Naive thymus-derived CD8-positive, alpha-beta T cell (primary cell): Measurements from ENCODE around the gene FGD4. TPM values are rescaled to one million over a fixed set of nuclear protein-coding genes. Genes with fewer than 3 reads are reported as not detected.

Experiments used
- ATAC-seq, 2 donors: fragments of 150-1000 bp; cut with Tn5 transposase in 1 of 2; sonication (Bioruptor Pico), chemical (Tn5 transposase) in 1 of 2; 1 replicate in 1 of 2; 2 replicates in 1 of 2; pipeline ENCODE4 v1.10.0; 2021; ENCODE audit warnings: mild to moderate bottlenecking in 2 of 2, moderate library complexity in 2 of 2
- POLR2A ChIA-PET: fragments of 350-600 bp; sonication (Branson Sonifier 250); formaldehyde crosslinking; loops from one replicate; lab custom pipeline; 2021; ENCODE audit warnings: antibody characterized with exemption; lab: Charles Lee
- DNase-seq, 10 donors: peaks; one replicate each; pipeline versions ENCODE4 v3.0.0 to v3.0.0-alpha.2; 2020 to 2022
- H3K27ac Mint-ChIP-seq, 10 donors: one replicate each; pipeline ENCODE4 v1.8.0; 2020 to 2022; ENCODE audit warnings: mild to moderate bottlenecking in 10 of 10, mixed read lengths in 10 of 10, moderate library complexity in 4 of 10, inconsistent platforms in 1 of 10
- H3K27me3 Mint-ChIP-seq, 5 donors: one replicate each; pipeline ENCODE4 v1.8.0; 2021 to 2022; ENCODE audit warnings: mixed read lengths in 5 of 5
- H3K36me3 Mint-ChIP-seq, 3 donors: one replicate each; pipeline ENCODE4 v1.8.0; 2020 to 2022; ENCODE audit warnings: mixed read lengths in 3 of 3, mild to moderate bottlenecking in 2 of 3, inconsistent platforms in 1 of 3
- H3K4me1 Mint-ChIP-seq, 4 donors: one replicate each; pipeline ENCODE4 v1.8.0; 2021 to 2022; ENCODE audit warnings: mixed read lengths in 4 of 4
- H3K4me3 Mint-ChIP-seq, 10 donors: one replicate each; pipeline ENCODE4 v1.8.0; 2020 to 2022; ENCODE audit warnings: mild to moderate bottlenecking in 10 of 10, mixed read lengths in 10 of 10, moderate library complexity in 6 of 10, inconsistent platforms in 1 of 10
- H3K9me3 Mint-ChIP-seq, 9 donors: one replicate each; pipeline ENCODE4 v1.8.0; 2020 to 2022; ENCODE audit warnings: mixed read lengths in 9 of 9, mild to moderate bottlenecking in 3 of 9, inconsistent platforms in 1 of 9, moderate library complexity in 1 of 9
- polyA plus RNA-seq, 3 donors: library from polyadenylated mRNA; unstranded; fragments of 300-500 nt; fragmentation: Illumina TruSeq; gene quantifications; one replicate each; pipeline ENCODE4 v1.2.3, GENCODE V29; 2021
- total RNA-seq, 8 experiments: library from RNA in 2 of 8; stranded (reverse) in 2 of 8; gene quantifications; one replicate each; pipeline ENCODE4 v1.2.3 and lab custom pipeline; 2021 to 2026

Gene FGD4
- total and polyA plus RNA-seq, 5 experiments from 2014 or later, result 0.05 to 0.69 (median 0.39) TPM; not detected in 1

- POLR2A ChIA-PET, result interaction anchor here (0.6 kb wide), 1 partner anchor 300 kb away, joined by 3 read pairs; no protein-coding TSS in a partner anchor
- Mint-ChIP-seq H3K36me3 (no peaks in the 10 kb centered on the region), H3K4me3 (no peak overlapping the region), H3K9me3 (no peaks in the 10 kb centered on the region), H3K27me3 (peaks cover 0 to 5% (median 2%) of the 10 kb centered on the region in 5 donors), H3K27ac (peak overlapping the region in 1 of 10 donors; percentile 39), H3K4me1 (peaks cover 0 to 2% (median 0%) of the 10 kb centered on the region in 4 donors)
- DNase-seq, result no peak
- ATAC-seq, result no peak
These were observed 47.2 kb downstream of the FGD4 start for GRCh38 chr12:32446316-32447119.

GRCh38 chr12:32448586-32448985 is 49.2 kb downstream of the FGD4 start:
- H3K4me1 Mint-ChIP-seq, result peaks cover 0 to 2% (median 0%) of the 10 kb centered on the region in 4 donors
- H3K9me3 Mint-ChIP-seq, result no peaks in the 10 kb centered on the region
- no peak overlapping the region for H3K27ac Mint-ChIP-seq

DNA sequence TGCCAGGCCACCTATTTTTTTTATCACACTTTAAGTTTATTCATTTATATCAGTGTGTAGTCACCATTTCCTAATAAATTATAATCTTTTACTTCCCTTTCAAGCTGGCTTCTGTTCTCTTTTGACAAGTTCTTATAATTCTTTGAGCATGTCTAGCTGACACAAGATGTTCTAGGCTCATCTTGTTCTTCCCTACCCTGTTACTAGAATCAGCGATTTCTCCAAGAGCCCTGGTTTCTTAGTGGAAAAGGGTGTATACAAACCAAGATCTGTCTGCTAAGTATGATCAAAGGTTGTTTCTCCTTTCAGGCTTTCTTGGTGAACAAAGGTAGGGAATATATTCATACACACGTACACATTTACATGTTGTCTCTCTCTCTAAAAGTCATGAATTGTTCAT is 51.0 kb downstream of the FGD4 start:
- no peak for ATAC-seq

More at GRCh38 chr12:32448586-32448985, 49.2 kb downstream of the FGD4 start:
- peaks cover 0 to 5% (median 2%) of the 10 kb centered on the region in 5 donors for H3K27me3 Mint-ChIP-seq
- ATAC-seq (no peak), DNase-seq (no peak)
- no peak overlapping the region for H3K4me3 Mint-ChIP-seq
- no peaks in the 10 kb centered on the region for H3K36me3 Mint-ChIP-seq
- POLR2A ChIA-PET, result no interaction called here

DNA sequence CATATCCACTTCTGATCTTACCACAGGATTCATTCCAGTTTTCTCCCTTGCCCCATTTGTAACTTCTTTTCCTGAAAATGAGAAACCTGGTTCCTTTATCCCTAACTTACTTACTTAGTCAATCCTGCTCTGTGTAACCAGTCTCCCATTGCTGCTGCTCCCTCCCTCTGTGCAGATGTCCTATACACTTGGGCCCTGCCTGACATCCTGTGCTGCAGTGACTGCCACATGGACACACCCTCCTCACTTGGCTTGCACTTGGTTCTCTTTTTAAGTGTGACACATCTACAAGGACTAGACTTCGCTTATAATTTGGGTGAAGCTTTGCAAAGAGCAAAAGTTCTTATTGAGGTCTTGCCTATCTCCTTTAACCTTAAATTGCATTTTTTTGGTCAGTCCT is 51.4 kb downstream of the FGD4 start:
- POLR2A ChIA-PET, result no interaction called here
- no peak overlapping the region for H3K27ac Mint-ChIP-seq
- no peaks in the 10 kb centered on the region for H3K36me3 Mint-ChIP-seq
- no peak for DNase-seq
- ATAC-seq, result no peak
- peaks cover 0 to 2% (median 0%) of the 10 kb centered on the region in 4 donors for H3K4me1 Mint-ChIP-seq
- H3K27me3 Mint-ChIP-seq, result peaks cover 0 to 5% (median 2%) of the 10 kb centered on the region in 5 donors
- H3K9me3 Mint-ChIP-seq, result no peaks in the 10 kb centered on the region
- H3K4me3 Mint-ChIP-seq, result no peak overlapping the region

More for the DNA sequence above, 51.0 kb downstream of the FGD4 start:
- peaks cover 0 to 2% (median 0%) of the 10 kb centered on the region in 4 donors for H3K4me1 Mint-ChIP-seq
- POLR2A ChIA-PET, result no interaction called here
- H3K36me3 Mint-ChIP-seq, result no peaks in the 10 kb centered on the region
- H3K9me3 Mint-ChIP-seq, result no peaks in the 10 kb centered on the region
- H3K27ac Mint-ChIP-seq, result peak overlapping the region in 1 of 10 donors; percentile 44
- H3K4me3 Mint-ChIP-seq, result no peak overlapping the region
- no peak for DNase-seq
- peaks cover 0 to 5% (median 2%) of the 10 kb centered on the region in 5 donors for H3K27me3 Mint-ChIP-seq

- H3K4me1 Mint-ChIP-seq, result peaks cover 0 to 9% (median under 1%) of the 10 kb centered on the region in 4 donors
- POLR2A ChIA-PET, result no interaction called here
- no peak for DNase-seq
- H3K36me3 Mint-ChIP-seq, result no peaks in the 10 kb centered on the region
- no peaks in the 10 kb centered on the region for H3K9me3 Mint-ChIP-seq
- no peak overlapping the region for H3K27ac Mint-ChIP-seq
- no peak for ATAC-seq
- H3K4me3 Mint-ChIP-seq, result no peak overlapping the region
- peaks cover 0 to 5% (median 2%) of the 10 kb centered on the region in 5 donors for H3K27me3 Mint-ChIP-seq
These were observed 52.5 kb downstream of the FGD4 start for GRCh38 chr12:32451816-32452215.

GRCh38 chr12:32454075-32454474 is 54.7 kb downstream of the FGD4 start:
- H3K9me3 Mint-ChIP-seq, result no peaks in the 10 kb centered on the region
- H3K27ac Mint-ChIP-seq, result no peak overlapping the region
- H3K4me1 Mint-ChIP-seq, result peaks cover 0 to 8% (median under 1%) of the 10 kb centered on the region in 4 donors
- H3K36me3 Mint-ChIP-seq, result no peaks in the 10 kb centered on the region
- POLR2A ChIA-PET, result no interaction called here
- ATAC-seq (no peak), DNase-seq (no peak)
- no peak overlapping the region for H3K4me3 Mint-ChIP-seq
- peaks cover 0 to 5% (median 0%) of the 10 kb centered on the region in 5 donors for H3K27me3 Mint-ChIP-seq

DNA sequence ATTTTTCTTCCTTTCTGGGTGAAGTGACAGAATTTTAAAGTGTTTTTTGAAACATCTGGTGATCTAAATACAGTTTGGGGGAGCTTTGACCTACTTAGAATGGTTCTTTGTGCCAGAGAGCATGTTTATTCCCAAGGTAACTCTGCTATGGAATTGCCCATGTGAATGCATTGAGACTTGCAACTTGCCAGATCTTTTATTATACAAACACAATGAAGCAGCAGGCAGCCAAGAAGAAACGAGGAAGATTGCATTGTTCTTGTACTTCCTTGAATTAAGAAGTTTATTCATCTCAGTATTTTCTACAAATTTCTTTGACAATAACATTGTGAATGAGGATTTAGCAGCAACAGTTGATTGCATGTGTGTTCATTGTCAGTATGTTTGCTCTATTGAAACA is 55.5 kb downstream of the FGD4 start:
- peaks cover 0 to 8% (median under 1%) of the 10 kb centered on the region in 4 donors for H3K4me1 Mint-ChIP-seq
- H3K36me3 Mint-ChIP-seq, result no peaks in the 10 kb centered on the region
- ATAC-seq (no peak), DNase-seq (no peak)
- POLR2A ChIA-PET, result no interaction called here
- no peak overlapping the region for H3K27ac Mint-ChIP-seq
- H3K4me3 Mint-ChIP-seq, result no peak overlapping the region
- H3K27me3 Mint-ChIP-seq, result peaks cover 0 to 5% (median 0%) of the 10 kb centered on the region in 5 donors
- no peaks in the 10 kb centered on the region for H3K9me3 Mint-ChIP-seq

DNA sequence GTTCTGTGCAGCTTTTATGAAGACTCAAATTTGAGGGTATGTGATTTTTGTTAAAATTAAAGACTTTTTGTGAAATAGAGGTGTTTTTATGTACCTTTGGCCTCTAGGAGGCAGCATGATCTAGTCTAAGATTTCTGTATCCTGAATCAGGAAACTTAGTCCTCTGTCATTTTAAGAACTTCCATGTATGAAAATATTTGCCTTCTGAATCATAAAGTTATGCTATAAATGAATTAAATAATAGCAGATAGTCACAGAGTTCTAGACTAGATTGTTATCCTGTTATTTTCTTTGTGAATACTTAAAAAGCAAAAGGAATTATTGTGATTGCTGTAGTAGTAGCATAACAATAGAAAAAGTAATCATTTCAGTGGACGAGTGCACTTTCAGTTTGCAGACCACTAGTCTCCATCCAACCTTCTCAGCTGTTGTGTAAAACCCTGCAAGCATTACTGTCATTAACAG is 56.3 kb downstream of the FGD4 start:
- H3K4me1 Mint-ChIP-seq, result peaks cover 0 to 8% (median under 1%) of the 10 kb centered on the region in 4 donors
- peak in 1 of 2 donors; percentile 33 for ATAC-seq
- no peaks in the 10 kb centered on the region for H3K9me3 Mint-ChIP-seq
- POLR2A ChIA-PET, result no interaction called here
- H3K27me3 Mint-ChIP-seq, result peaks cover 0 to 3% (median 0%) of the 10 kb centered on the region in 5 donors
- H3K4me3 Mint-ChIP-seq, result peak overlapping the region in 5 of 10 donors; percentile 6 to 50 (median 45)
- H3K36me3 Mint-ChIP-seq, result no peaks in the 10 kb centered on the region
- peak overlapping the region in 5 of 10 donors; percentile 10 to 37 (median 14) for H3K27ac Mint-ChIP-seq
- peak in 6 of 10 donors; percentile 3 to 54 (median 34) for DNase-seq

GRCh38 chr12:32457251-32458025 is 58.1 kb downstream of the FGD4 start:
- no peak overlapping the region for H3K27ac Mint-ChIP-seq
- POLR2A ChIA-PET, result no interaction called here

DNA sequence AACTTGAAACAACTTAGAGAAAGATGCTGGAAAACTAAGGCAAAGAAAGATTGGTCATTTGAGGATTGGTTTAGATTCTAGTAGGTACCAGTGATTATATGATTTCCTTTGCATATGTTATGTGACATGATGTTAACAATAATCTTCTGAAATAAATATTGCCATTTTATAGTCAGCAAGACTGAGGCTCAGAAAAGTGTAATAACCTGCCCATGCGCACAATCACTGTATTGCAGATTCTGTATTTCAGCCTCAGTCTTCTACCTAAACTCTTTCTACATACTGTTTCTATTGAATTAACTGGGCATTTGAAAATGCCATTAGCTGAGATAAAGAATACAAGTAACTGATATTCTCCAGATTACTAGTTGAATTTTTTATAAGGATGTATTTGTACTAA is 61.3 kb downstream of the FGD4 start:
- peaks cover 0 to 8% (median under 1%) of the 10 kb centered on the region in 4 donors for H3K4me1 Mint-ChIP-seq
- DNase-seq (no peak), ATAC-seq (no peak)
- no peaks in the 10 kb centered on the region for H3K27me3 Mint-ChIP-seq
- POLR2A ChIA-PET, result no interaction called here
- no peaks in the 10 kb centered on the region for H3K9me3 Mint-ChIP-seq
- H3K4me3 Mint-ChIP-seq, result no peak overlapping the region
- no peaks in the 10 kb centered on the region for H3K36me3 Mint-ChIP-seq
- no peak overlapping the region for H3K27ac Mint-ChIP-seq

More at GRCh38 chr12:32457251-32458025, 58.1 kb downstream of the FGD4 start:
- Mint-ChIP-seq H3K4me1 (peaks cover 0 to 8% (median under 1%) of the 10 kb centered on the region in 4 donors), H3K36me3 (no peaks in the 10 kb centered on the region), H3K27me3 (no peaks in the 10 kb centered on the region), H3K9me3 (no peaks in the 10 kb centered on the region), H3K4me3 (no peak overlapping the region)
- ATAC-seq, result no peak
- no peak for DNase-seq

GRCh38 chr12:32462908-32463307 is 63.5 kb downstream of the FGD4 start:
- H3K36me3 Mint-ChIP-seq, result no peaks in the 10 kb centered on the region
- H3K4me3 Mint-ChIP-seq, result no peak overlapping the region
- no peak for ATAC-seq
- H3K4me1 Mint-ChIP-seq, result peaks cover 0 to 6% (median 0%) of the 10 kb centered on the region in 4 donors
- no peak overlapping the region for H3K27ac Mint-ChIP-seq
- no peak for DNase-seq
- no peaks in the 10 kb centered on the region for H3K9me3 Mint-ChIP-seq
- POLR2A ChIA-PET, result no interaction called here
- no peaks in the 10 kb centered on the region for H3K27me3 Mint-ChIP-seq

- DNase-seq, result no peak
- Mint-ChIP-seq H3K27ac (no peak overlapping the region), H3K27me3 (no peaks in the 10 kb centered on the region), H3K4me3 (no peak overlapping the region), H3K4me1 (peaks cover 0 to 14% (median 0%) of the 10 kb centered on the region in 4 donors), H3K36me3 (no peaks in the 10 kb centered on the region), H3K9me3 (no peaks in the 10 kb centered on the region)
- POLR2A ChIA-PET, result no interaction called here
- ATAC-seq, result no peak
These were observed 66.8 kb downstream of the FGD4 start for GRCh38 chr12:32466187-32466586.
